Loucy (cell line): ENCODE measurements around the gene TMSB4X.

Experiments used
- EZH2phosphoT487 ChIP-seq: fragments of 200-600 bp; IDR thresholded peaks from 2 replicates; pipeline ENCODE4 v1.6.1; 2018; ENCODE audit warnings: antibody characterized with exemption, mild to moderate bottlenecking, moderate library complexity, borderline replicate concordance
- TF ChIP-seq, protein P1 (sequence below): fragments of 200-600 bp; sonication (generic); conservative IDR thresholded peaks from 2 replicates; pipeline ENCODE4 v1.5.1; 2014; ENCODE audit warnings: mild to moderate bottlenecking, antibody characterized with exemption, low read length

- TF ChIP-seq, protein P1, sequence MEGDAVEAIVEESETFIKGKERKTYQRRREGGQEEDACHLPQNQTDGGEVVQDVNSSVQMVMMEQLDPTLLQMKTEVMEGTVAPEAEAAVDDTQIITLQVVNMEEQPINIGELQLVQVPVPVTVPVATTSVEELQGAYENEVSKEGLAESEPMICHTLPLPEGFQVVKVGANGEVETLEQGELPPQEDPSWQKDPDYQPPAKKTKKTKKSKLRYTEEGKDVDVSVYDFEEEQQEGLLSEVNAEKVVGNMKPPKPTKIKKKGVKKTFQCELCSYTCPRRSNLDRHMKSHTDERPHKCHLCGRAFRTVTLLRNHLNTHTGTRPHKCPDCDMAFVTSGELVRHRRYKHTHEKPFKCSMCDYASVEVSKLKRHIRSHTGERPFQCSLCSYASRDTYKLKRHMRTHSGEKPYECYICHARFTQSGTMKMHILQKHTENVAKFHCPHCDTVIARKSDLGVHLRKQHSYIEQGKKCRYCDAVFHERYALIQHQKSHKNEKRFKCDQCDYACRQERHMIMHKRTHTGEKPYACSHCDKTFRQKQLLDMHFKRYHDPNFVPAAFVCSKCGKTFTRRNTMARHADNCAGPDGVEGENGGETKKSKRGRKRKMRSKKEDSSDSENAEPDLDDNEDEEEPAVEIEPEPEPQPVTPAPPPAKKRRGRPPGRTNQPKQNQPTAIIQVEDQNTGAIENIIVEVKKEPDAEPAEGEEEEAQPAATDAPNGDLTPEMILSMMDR, result no peak
- TF ChIP-seq EZH2phosphoT487, result no peak
These were observed 35.6 kb downstream of the TMSB4X start for GRCh38 chrX:13010546-13010945.
